OCI-LY1 (cell line): Measurements from ENCODE around the gene NUAK1.
"Not testable (repeated sequence)": the region's sequence is repeated elsewhere in the genome, so short reads cannot be mapped to it uniquely, and the experiment has no call there.

Experiments used
- H2AFZ ChIP-seq: fragments of 200-600 bp; sonication (generic), shearing (Covaris generic); 2 replicates; pipeline ENCODE4 v1.6.0; 2014; ENCODE audit warnings: antibody characterized with exemption, mild to moderate bottlenecking, low read length
- H3F3A ChIP-seq: fragments of 200-600 bp; sonication (generic), shearing (Covaris generic); 2 replicates; pipeline ENCODE4 v1.6.0; 2014; ENCODE audit warnings: mild to moderate bottlenecking, antibody characterized with exemption, low read length, moderate library complexity; ENCODE audit not compliant: insufficient read depth
- H3K27ac ChIP-seq: fragments of 200-600 bp; sonication (generic); 2 replicates; pipeline ENCODE4 v1.5.1; 2014; ENCODE audit warnings: low read length, mixed run types, mild to moderate bottlenecking, low read depth; ENCODE audit not compliant: poor library complexity, severe bottlenecking
- H3K27me3 ChIP-seq: fragments of 200-600 bp; sonication (generic); 2 replicates; pipeline ENCODE4 v1.6.0; 2014; ENCODE audit warnings: antibody characterized with exemption, mild to moderate bottlenecking, low read length, moderate library complexity; ENCODE audit not compliant: insufficient read depth
- H3K36me3 ChIP-seq: fragments of 200-600 bp; sonication (generic); 2 replicates; pipeline ENCODE4 v1.6.1; 2014; ENCODE audit warnings: mild to moderate bottlenecking, antibody characterized with exemption, low read length, moderate library complexity, mixed read lengths; ENCODE audit not compliant: insufficient read depth
- H3K4me1 ChIP-seq: fragments of 200-600 bp; sonication (generic); 2 replicates; pipeline ENCODE4 v1.5.1; 2014; ENCODE audit warnings: mild to moderate bottlenecking, low read length, moderate library complexity; ENCODE audit not compliant: insufficient read depth, severe bottlenecking
- H3K4me2 ChIP-seq: fragments of 200-600 bp; sonication (generic), shearing (Covaris generic); 2 replicates; pipeline ENCODE4 v1.6.1; 2014; ENCODE audit warnings: low read length
- H3K4me3 ChIP-seq: fragments of 200-600 bp; sonication (generic); 2 replicates; pipeline ENCODE4 v1.5.1; 2014; ENCODE audit warnings: low read length, low read depth, mild to moderate bottlenecking, mixed read lengths; ENCODE audit not compliant: poor library complexity, severe bottlenecking
- H3K79me2 ChIP-seq: fragments of 200-600 bp; shearing (Covaris generic); 2 replicates; pipeline ENCODE4 v1.6.1; 2016; ENCODE audit warnings: mixed run types, low read length, mixed read lengths; ENCODE audit not compliant: insufficient read depth
- H3K9ac ChIP-seq: fragments of 200-600 bp; sonication (generic), shearing (Covaris generic); 2 replicates; pipeline ENCODE4 v1.6.1; 2014; ENCODE audit warnings: mild to moderate bottlenecking, low read length, mixed read lengths
- H3K9me2 ChIP-seq: fragments of 200-600 bp; sonication (generic), shearing (Covaris generic); 2 replicates; pipeline ENCODE4 v1.6.1; 2014; ENCODE audit warnings: low read depth, mild to moderate bottlenecking, low read length, mixed read lengths
- H3K9me3 ChIP-seq: fragments of 200-600 bp; shearing (Covaris generic); 2 replicates; pipeline ENCODE4 v1.6.1; 2014; ENCODE audit warnings: low read length, mixed read lengths
- H4K20me1 ChIP-seq: fragments of 200-600 bp; sonication (generic), shearing (Covaris generic); 2 replicates; pipeline ENCODE4 v1.6.0; 2016; ENCODE audit warnings: mild to moderate bottlenecking, low read length; ENCODE audit not compliant: insufficient read depth
- EZH2 ChIP-seq: fragments of 200-600 bp; sonication (generic), shearing (Covaris generic); IDR thresholded peaks from 2 replicates; pipeline ENCODE4 v1.8.0; 2017; ENCODE audit warnings: borderline replicate concordance, mixed run types, mild to moderate bottlenecking, antibody characterized with exemption, low read length, moderate library complexity, mixed read lengths
- TF ChIP-seq, protein P1 (sequence below): fragments of 200-600 bp; sonication (generic), shearing (Covaris generic); IDR thresholded peaks from 2 replicates; pipeline ENCODE4 v1.5.1; 2017; ENCODE audit warnings: mild to moderate bottlenecking, antibody characterized with exemption, low read length, moderate library complexity, mixed read lengths

NUAK1 gene

DNA sequence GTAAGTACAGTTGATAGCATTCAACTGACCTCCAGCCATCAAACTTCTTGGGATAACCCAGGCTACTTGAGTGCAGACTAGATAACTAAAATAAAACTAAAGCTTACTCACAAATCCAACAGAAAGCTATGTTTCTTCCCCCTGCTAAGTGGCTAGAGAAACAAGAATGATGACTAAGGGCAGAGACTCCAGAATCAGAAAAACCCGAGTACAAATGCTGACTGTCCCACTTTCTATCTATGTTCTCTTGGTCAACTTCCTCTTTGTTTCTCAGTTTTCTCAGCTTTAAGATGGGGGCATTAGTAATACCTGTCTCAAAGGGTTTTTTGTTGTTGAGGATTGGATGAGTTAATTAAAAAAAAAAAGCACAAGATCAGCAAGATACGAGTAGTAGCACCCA is 6.1 kb upstream of the NUAK1 start:
- Histone ChIP-seq H3K9ac (no peak overlapping the region), H3K27me3 (no peaks in the 10 kb centered on the region), H3F3A (no peaks in the 10 kb centered on the region), H4K20me1 (no peaks in the 10 kb centered on the region), H3K4me3 (no peak overlapping the region), H3K9me2 (no peaks in the 10 kb centered on the region), H3K4me1 (no peaks in the 10 kb centered on the region), H3K79me2 (no peaks in the 10 kb centered on the region), H3K36me3 (no peaks in the 10 kb centered on the region), H3K27ac (no peak overlapping the region), H3K9me3 (no peaks in the 10 kb centered on the region), H2AFZ (no peak overlapping the region), H3K4me2 (no peak overlapping the region)
- TF ChIP-seq EZH2 = no peak
- TF ChIP-seq, protein P1, sequence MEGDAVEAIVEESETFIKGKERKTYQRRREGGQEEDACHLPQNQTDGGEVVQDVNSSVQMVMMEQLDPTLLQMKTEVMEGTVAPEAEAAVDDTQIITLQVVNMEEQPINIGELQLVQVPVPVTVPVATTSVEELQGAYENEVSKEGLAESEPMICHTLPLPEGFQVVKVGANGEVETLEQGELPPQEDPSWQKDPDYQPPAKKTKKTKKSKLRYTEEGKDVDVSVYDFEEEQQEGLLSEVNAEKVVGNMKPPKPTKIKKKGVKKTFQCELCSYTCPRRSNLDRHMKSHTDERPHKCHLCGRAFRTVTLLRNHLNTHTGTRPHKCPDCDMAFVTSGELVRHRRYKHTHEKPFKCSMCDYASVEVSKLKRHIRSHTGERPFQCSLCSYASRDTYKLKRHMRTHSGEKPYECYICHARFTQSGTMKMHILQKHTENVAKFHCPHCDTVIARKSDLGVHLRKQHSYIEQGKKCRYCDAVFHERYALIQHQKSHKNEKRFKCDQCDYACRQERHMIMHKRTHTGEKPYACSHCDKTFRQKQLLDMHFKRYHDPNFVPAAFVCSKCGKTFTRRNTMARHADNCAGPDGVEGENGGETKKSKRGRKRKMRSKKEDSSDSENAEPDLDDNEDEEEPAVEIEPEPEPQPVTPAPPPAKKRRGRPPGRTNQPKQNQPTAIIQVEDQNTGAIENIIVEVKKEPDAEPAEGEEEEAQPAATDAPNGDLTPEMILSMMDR = no peak

- no peaks in the 10 kb centered on the region for H3K27me3 ChIP-seq
- no peaks in the 10 kb centered on the region for H3K9me3 ChIP-seq
- H3K79me2 ChIP-seq = no peaks in the 10 kb centered on the region
- H3K9me2 ChIP-seq = no peaks in the 10 kb centered on the region
- no peak overlapping the region for H2AFZ ChIP-seq
- no peak overlapping the region for H3K4me3 ChIP-seq
- TF ChIP-seq EZH2 = no peak
- TF ChIP-seq, protein P1 = no peak
- no peaks in the 10 kb centered on the region for H3F3A ChIP-seq
- H3K9ac ChIP-seq = no peak overlapping the region
- no peaks in the 10 kb centered on the region for H4K20me1 ChIP-seq
- H3K4me2 ChIP-seq = no peak overlapping the region
- no peaks in the 10 kb centered on the region for H3K36me3 ChIP-seq
- no peak overlapping the region for H3K27ac ChIP-seq
- H3K4me1 ChIP-seq = no peaks in the 10 kb centered on the region
Observed at GRCh38 chr12:106142591-106143261, 4.0 kb upstream of the NUAK1 start.

- H3K79me2 ChIP-seq, H3K4me1 ChIP-seq: not testable (repeated sequence)
Observed at GRCh38 chr12:106141920-106142319, 3.2 kb upstream of the NUAK1 start.

DNA sequence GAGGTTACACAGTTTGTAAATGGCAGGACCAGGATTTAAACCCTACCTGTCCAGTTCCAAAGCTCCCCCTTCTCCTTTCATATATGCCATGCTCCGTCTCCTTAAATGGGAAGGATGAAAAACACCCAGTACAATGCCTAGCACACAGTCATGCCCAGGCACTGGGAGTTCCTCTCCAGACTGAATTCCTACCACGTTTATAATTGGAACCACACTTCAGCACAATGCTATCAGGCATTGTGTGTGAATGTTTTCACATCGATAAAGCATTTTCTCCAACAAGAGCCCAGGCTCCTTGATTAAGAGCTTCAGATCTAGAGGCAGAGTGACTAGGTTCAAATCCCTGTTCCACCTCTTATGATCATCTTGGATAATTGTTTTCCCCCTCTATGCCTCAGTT is 2.7 kb upstream of the NUAK1 start:
- Histone ChIP-seq H3K79me2 (no peaks in the 10 kb centered on the region), H3K4me3 (no peak overlapping the region), H3K9ac (no peak overlapping the region), H3K4me1 (no peaks in the 10 kb centered on the region), H3K4me2 (no peak overlapping the region), H3K9me2 (no peaks in the 10 kb centered on the region), H3K27ac (no peak overlapping the region), H3K27me3 (no peaks in the 10 kb centered on the region), H3F3A (no peaks in the 10 kb centered on the region), H2AFZ (no peak overlapping the region), H3K9me3 (no peaks in the 10 kb centered on the region), H3K36me3 (no peaks in the 10 kb centered on the region), H4K20me1 (no peaks in the 10 kb centered on the region)
- no peak for TF ChIP-seq EZH2
- TF ChIP-seq, protein P1 = no peak

More at GRCh38 chr12:106141920-106142319, 3.2 kb upstream of the NUAK1 start:
- H3K27me3 ChIP-seq, H2AFZ ChIP-seq, H3K9me3 ChIP-seq, H3K27ac ChIP-seq, H3K9ac ChIP-seq, H3K36me3 ChIP-seq, H3K4me2 ChIP-seq, H3K9me2 ChIP-seq, H3F3A ChIP-seq, H4K20me1 ChIP-seq, H3K4me3 ChIP-seq: not testable (repeated sequence)
